Stomach (tissue), 4 donors: ENCODE data around the gene SAMD1.

Source experiments
- POLR2AphosphoS5 ChIP-seq, 3 donors: sonication (generic); formaldehyde crosslinking; IDR thresholded peaks; one replicate each; pipeline ENCODE4 v1.6.1; 2016; ENCODE audit warnings: antibody characterized with exemption in 3 of 3
- TF ChIP-seq, protein P1 (sequence below), 7 experiments: fragments of 450-650 bp in 4 of 7; fragments of 200-600 bp in 3 of 7; sonication (generic) in 3 of 7; IDR thresholded peaks; one replicate each; pipeline ENCODE4 v1.5.1; 2016 to 2019; ENCODE audit warnings: antibody characterized with exemption in 7 of 7, control low read depth in 2 of 7, mild to moderate bottlenecking in 1 of 7

DNA sequence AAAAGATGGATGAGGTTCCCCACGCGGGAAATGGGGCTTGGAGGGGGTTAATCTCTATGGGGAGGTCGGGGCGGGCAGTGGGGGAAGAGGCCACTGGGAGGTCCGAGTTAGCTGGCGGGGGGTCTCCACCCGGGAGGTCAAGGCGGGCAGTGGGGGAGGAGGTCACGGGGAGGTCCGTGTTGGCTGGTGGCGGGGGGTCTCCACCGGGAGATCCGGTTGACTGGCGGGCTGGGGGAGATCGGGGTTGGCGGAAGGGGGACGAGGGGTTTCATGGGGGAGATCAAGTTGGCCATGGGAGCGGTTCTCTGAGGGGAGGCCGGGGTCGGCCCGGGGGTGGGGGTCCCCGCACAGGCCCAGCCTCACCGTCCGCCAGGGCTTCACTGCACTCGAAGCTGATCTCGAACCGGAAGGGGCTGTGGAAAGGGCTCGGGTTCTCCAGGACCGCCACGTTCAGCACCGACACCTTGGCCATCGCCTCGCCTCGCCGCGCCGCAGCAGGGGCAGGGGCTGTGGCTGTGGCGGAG lies 45.5 kb upstream of the SAMD1 start:
- TF ChIP-seq, protein P1, sequence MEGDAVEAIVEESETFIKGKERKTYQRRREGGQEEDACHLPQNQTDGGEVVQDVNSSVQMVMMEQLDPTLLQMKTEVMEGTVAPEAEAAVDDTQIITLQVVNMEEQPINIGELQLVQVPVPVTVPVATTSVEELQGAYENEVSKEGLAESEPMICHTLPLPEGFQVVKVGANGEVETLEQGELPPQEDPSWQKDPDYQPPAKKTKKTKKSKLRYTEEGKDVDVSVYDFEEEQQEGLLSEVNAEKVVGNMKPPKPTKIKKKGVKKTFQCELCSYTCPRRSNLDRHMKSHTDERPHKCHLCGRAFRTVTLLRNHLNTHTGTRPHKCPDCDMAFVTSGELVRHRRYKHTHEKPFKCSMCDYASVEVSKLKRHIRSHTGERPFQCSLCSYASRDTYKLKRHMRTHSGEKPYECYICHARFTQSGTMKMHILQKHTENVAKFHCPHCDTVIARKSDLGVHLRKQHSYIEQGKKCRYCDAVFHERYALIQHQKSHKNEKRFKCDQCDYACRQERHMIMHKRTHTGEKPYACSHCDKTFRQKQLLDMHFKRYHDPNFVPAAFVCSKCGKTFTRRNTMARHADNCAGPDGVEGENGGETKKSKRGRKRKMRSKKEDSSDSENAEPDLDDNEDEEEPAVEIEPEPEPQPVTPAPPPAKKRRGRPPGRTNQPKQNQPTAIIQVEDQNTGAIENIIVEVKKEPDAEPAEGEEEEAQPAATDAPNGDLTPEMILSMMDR (IDR thresholded peaks at IDR 0.05), result no peak
- TF ChIP-seq POLR2AphosphoS5 (IDR thresholded peaks at IDR 0.05), result no peak
